ENCODE results near the gene R3HDM2.
"Not testable (repeated sequence)": the region's sequence is repeated elsewhere in the genome, so short reads cannot be mapped to it uniquely, and the experiment has no call there.

The R3HDM2 gene

GRCh38 chr12:57341275-57341990, 89.4 kb downstream of the R3HDM2 start:
- Histone ChIP-seq H4K20me1 (ENCODE audit: insufficient read depth, low read length) (no peaks in the 10 kb centered on the region), H3K27ac (ENCODE audit: low read length) (no peak overlapping the region), H3K4me2 (ENCODE audit: insufficient read depth, low read length) (no peak overlapping the region), H3K36me3 (ENCODE audit: insufficient read depth, low read length) (peaks cover 5% of the 10 kb centered on the region), H3K9ac (ENCODE audit: low read depth, low read length) (no peak overlapping the region), H2AFZ (ENCODE audit: low read depth, low read length) (no peak overlapping the region), H3K4me1 (ENCODE audit: insufficient read depth, low read length) (no peaks in the 10 kb centered on the region), H3K79me2 (ENCODE audit: insufficient read depth, low read length) (no peaks in the 10 kb centered on the region), H3K4me3 (ENCODE audit: low read depth in 1 of 2, low read length in 2 of 2) (no peak overlapping the region), H3K9me3 (ENCODE audit: insufficient read depth, low read length, severe bottlenecking) (no peaks in the 10 kb centered on the region), H3K27me3 (ENCODE audit: insufficient read depth, low read length, poor library complexity) (no peaks in the 10 kb centered on the region)
- TF ChIP-seq EZH2 (IDR thresholded peaks at IDR 0.05; ENCODE audit: borderline replicate concordance, low read depth, low read length, severe bottlenecking) (no peak), CTCF (IDR thresholded peaks at IDR 0.05; ENCODE audit: borderline replicate concordance, extremely low read depth, low read length, poor library complexity, severe bottlenecking) (no peak)
- ATAC-seq (ENCODE audit: insufficient read depth, low read depth) (no peak), DNase-seq (no peak)

- no peak overlapping the region for H3K4me3 ChIP-seq (ENCODE audit: low read depth in 1 of 2, low read length in 2 of 2)
- TF ChIP-seq CTCF (IDR thresholded peaks at IDR 0.05; ENCODE audit: borderline replicate concordance, extremely low read depth, low read length, poor library complexity, severe bottlenecking) (no peak), EZH2 (IDR thresholded peaks at IDR 0.05; ENCODE audit: borderline replicate concordance, low read depth, low read length, severe bottlenecking) (no peak)
- no peaks in the 10 kb centered on the region for H3K27me3 ChIP-seq (ENCODE audit: insufficient read depth, low read length, poor library complexity)
- ATAC-seq (ENCODE audit: insufficient read depth, low read depth), result no peak
- no peak for DNase-seq
- no peaks in the 10 kb centered on the region for H3K79me2 ChIP-seq (ENCODE audit: insufficient read depth, low read length)
- peaks cover 5% of the 10 kb centered on the region for H3K36me3 ChIP-seq (ENCODE audit: insufficient read depth, low read length)
- no peaks in the 10 kb centered on the region for H4K20me1 ChIP-seq (ENCODE audit: insufficient read depth, low read length)
- no peak overlapping the region for H3K27ac ChIP-seq (ENCODE audit: low read length)
- H2AFZ ChIP-seq (ENCODE audit: low read depth, low read length), result no peak overlapping the region
- no peak overlapping the region for H3K4me2 ChIP-seq (ENCODE audit: insufficient read depth, low read length)
- no peaks in the 10 kb centered on the region for H3K4me1 ChIP-seq (ENCODE audit: insufficient read depth, low read length)
- no peak overlapping the region for H3K9ac ChIP-seq (ENCODE audit: low read depth, low read length)
- H3K9me3 ChIP-seq (ENCODE audit: insufficient read depth, low read length, severe bottlenecking), result no peaks in the 10 kb centered on the region
Observed at GRCh38 chr12:57340104-57340503, 90.7 kb downstream of the R3HDM2 start.

GRCh38 chr12:57336299-57336698, 94.5 kb downstream of the R3HDM2 start:
- not testable (repeated sequence) for H3K4me1 ChIP-seq (ENCODE audit: insufficient read depth, low read length); H3K4me2 ChIP-seq (ENCODE audit: insufficient read depth, low read length); DNase-seq; H3K27ac ChIP-seq (ENCODE audit: low read length); H2AFZ ChIP-seq (ENCODE audit: low read depth, low read length); H3K9ac ChIP-seq (ENCODE audit: low read depth, low read length); H3K4me3 ChIP-seq (ENCODE audit: low read depth in 1 of 2, low read length in 2 of 2); H3K79me2 ChIP-seq (ENCODE audit: insufficient read depth, low read length); H3K27me3 ChIP-seq (ENCODE audit: insufficient read depth, low read length, poor library complexity); ATAC-seq (ENCODE audit: insufficient read depth, low read depth); H4K20me1 ChIP-seq (ENCODE audit: insufficient read depth, low read length); H3K36me3 ChIP-seq (ENCODE audit: insufficient read depth, low read length); H3K9me3 ChIP-seq (ENCODE audit: insufficient read depth, low read length, severe bottlenecking)

- DNase-seq, result no peak
- H3K4me1 ChIP-seq (ENCODE audit: insufficient read depth, low read length), result no peaks in the 10 kb centered on the region
- no peak overlapping the region for H2AFZ ChIP-seq (ENCODE audit: low read depth, low read length)
- H4K20me1 ChIP-seq (ENCODE audit: insufficient read depth, low read length), result no peaks in the 10 kb centered on the region
- H3K9me3 ChIP-seq (ENCODE audit: insufficient read depth, low read length, severe bottlenecking), result no peaks in the 10 kb centered on the region
- no peak overlapping the region for H3K9ac ChIP-seq (ENCODE audit: low read depth, low read length)
- H3K4me2 ChIP-seq (ENCODE audit: insufficient read depth, low read length), result no peak overlapping the region
- peaks cover 4% of the 10 kb centered on the region for H3K36me3 ChIP-seq (ENCODE audit: insufficient read depth, low read length)
- no peak overlapping the region for H3K4me3 ChIP-seq (ENCODE audit: low read depth in 1 of 2, low read length in 2 of 2)
- ATAC-seq (ENCODE audit: insufficient read depth, low read depth), result no peak
- no peaks in the 10 kb centered on the region for H3K27me3 ChIP-seq (ENCODE audit: insufficient read depth, low read length, poor library complexity)
- no peak overlapping the region for H3K27ac ChIP-seq (ENCODE audit: low read length)
- TF ChIP-seq CTCF (IDR thresholded peaks at IDR 0.05; ENCODE audit: borderline replicate concordance, extremely low read depth, low read length, poor library complexity, severe bottlenecking) (no peak), EZH2 (IDR thresholded peaks at IDR 0.05; ENCODE audit: borderline replicate concordance, low read depth, low read length, severe bottlenecking) (no peak)
- H3K79me2 ChIP-seq (ENCODE audit: insufficient read depth, low read length), result no peaks in the 10 kb centered on the region
Observed at GRCh38 chr12:57334219-57334618, 96.6 kb downstream of the R3HDM2 start.
